ENCODE data around the gene MMP25.

Gene MMP25

DNA sequence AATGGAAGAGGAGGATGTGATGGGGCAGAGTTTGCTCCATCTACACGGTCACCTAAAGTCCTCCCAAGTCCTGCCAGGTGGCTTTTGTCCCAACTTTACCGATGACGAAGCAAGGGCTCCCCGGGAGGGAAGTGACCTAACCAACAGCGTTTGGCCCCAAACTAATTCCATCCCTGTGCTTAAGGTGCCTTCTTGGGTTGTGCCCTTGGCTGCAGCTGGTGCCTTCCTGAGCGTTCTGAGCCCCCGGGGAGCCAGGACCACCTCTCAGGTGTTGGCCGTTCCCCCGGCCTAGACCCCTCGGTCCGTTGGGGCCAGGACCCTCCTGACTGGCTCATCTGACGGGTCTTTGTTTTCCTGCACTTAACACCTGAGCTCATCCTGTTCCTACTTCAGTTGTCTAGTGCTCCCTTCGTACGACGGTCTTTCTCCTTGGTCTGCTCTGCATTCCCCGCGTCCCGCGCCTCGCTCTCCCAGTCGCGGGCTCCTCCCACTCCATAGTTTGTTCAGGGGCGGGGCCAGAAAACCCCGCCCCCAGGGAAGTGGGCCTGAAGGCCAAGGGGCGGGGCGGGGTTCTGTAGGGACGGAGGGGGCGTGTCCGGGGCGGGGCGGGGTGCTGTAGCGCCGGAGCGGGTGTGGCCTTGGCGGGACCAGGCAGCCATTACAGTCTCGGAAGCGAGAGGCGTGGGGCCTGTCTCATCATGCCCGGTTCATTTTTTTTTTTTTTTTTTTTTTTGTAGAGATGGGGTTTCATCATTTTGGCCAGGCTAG is 53.6 kb downstream of the MMP25 start:
- TF ChIP-seq, protein P1, sequence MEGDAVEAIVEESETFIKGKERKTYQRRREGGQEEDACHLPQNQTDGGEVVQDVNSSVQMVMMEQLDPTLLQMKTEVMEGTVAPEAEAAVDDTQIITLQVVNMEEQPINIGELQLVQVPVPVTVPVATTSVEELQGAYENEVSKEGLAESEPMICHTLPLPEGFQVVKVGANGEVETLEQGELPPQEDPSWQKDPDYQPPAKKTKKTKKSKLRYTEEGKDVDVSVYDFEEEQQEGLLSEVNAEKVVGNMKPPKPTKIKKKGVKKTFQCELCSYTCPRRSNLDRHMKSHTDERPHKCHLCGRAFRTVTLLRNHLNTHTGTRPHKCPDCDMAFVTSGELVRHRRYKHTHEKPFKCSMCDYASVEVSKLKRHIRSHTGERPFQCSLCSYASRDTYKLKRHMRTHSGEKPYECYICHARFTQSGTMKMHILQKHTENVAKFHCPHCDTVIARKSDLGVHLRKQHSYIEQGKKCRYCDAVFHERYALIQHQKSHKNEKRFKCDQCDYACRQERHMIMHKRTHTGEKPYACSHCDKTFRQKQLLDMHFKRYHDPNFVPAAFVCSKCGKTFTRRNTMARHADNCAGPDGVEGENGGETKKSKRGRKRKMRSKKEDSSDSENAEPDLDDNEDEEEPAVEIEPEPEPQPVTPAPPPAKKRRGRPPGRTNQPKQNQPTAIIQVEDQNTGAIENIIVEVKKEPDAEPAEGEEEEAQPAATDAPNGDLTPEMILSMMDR (IDR thresholded peaks at IDR 0.05; ENCODE audit: low read length, missing control alignments) = no peak
- H3K4me3 ChIP-seq (replicated peaks; ENCODE audit: low read depth, low read length) = peak overlapping the region; percentile 13

DNA sequence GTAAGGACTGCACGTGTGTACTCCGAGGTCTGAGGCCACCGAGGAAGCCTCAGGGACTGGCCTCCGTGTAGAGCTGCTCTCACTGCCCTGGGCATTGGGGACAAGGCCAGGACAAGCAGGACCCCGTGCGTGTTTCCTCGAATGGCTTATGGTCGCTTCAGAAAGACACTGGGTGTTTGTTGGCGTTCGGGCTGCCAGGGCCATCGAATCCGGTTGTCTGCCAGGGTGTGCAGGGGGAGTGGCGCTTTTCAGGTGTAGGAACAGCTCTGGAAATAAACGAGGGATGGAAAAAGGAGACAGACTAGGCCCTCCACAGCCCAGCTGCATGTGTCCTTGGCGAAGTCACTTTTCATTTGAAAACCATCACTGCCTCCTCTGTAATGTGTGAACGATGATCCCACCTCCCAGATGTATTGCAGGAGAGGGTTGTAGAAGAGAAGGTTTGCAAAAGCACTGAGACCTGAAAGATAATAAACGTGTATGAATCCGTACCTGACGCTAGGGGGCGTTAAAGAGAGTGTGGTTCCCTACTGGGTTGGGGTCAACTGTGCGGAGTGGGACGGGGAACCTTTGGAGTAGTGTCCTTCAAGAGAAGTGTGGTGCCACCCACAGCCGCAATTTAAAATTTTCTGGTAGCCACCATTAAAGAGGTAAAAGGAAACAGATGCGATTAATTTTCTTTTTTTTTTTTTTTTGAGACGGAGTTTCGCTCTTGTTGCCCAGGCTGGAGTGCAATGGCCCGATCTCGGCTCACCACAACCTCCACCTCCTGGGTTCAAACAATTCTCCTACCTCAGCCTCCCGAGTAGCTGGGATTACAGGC is 54.9 kb downstream of the MMP25 start:
- peak; percentile 40 for DNase-seq (ENCODE audit: low read depth)
- TF ChIP-seq, protein P1 (IDR thresholded peaks at IDR 0.05; ENCODE audit: low read length, missing control alignments) = peak; percentile 58

More for the DNA sequence above, 53.6 kb downstream of the MMP25 start:
- DNase-seq (ENCODE audit: low read depth) = peak; percentile 87

DNA sequence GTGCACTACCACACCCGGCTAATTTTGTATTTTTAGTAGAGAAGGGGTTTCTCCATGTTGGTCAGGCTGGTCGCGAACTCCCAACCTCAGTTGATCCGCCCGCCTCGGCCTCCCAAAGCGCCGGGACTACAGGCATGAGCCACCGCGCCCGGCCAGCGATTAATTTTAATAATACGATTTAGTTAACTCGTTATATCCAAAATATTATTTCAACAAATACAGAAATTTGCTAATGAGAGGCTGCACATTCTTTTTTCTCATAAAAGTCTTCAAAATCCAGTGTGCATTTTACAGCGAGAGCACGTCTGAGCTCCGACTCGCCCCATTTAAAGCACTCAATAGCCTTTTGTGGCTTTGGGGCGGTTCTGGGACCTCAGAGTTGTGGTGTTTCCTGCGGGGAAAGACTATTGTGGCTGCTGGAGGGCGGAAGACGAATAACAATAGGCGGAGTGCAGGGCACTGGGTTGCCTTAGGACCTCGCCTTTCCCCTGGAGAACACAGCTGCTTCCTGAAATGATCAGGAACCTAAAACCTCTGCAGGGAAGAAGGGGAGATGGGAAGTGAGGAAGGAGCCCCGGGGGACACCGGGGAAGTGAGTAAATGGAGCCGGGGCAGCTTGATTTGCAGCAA is 55.6 kb downstream of the MMP25 start:
- DNase-seq (ENCODE audit: low read depth) = peak; percentile 25
- TF ChIP-seq, protein P1 (IDR thresholded peaks at IDR 0.05; ENCODE audit: low read length, missing control alignments) = no peak
- H3K4me3 ChIP-seq (replicated peaks; ENCODE audit: low read depth, low read length) = no peak overlapping the region

More for the DNA sequence above, 54.9 kb downstream of the MMP25 start:
- H3K4me3 ChIP-seq (replicated peaks; ENCODE audit: low read depth, low read length) = no peak overlapping the region

DNA sequence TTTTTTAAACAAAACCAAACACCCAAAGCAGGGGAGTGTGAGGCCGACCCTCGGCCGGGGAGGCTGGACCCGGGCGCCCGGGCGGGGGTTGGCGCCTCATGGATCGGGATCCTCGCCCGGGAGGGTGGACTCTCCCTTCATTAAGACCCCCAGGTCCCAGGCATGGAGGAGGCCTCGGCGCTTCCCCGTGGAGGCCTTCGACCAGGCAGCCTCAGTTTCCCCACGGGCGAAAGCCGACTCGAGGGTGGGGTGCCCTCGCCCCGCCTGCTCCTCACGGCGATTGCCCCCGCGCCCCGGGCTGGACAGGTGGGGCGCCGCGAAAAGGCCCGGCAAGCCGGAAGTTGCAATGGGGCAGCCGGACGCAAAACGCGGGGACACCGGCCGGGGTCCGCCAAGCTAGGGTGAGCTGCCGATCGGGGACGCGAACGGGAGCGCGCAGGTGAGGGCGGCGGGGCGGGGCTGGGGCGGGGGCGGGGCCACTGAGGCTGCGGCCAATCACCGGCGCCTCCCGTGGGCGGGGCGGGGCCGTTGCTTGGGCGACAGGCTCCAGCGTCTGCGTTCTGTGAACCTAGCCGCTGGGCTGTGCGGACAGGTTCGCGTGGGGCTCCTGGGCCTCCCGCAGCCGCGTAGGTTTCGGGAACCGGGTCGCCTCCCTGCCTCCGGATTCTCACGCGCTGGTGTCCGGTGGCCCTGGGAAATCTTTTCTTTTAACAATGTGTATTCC is 60.0 kb downstream of the MMP25 start:
- peak overlapping the region; percentile 66 for H3K4me3 ChIP-seq (replicated peaks; ENCODE audit: low read depth, low read length)
- TF ChIP-seq, protein P1 (IDR thresholded peaks at IDR 0.05; ENCODE audit: low read length, missing control alignments) = no peak
- DNase-seq (ENCODE audit: low read depth) = peak; percentile 88
